HG03520 (cell line): ENCODE results near the gene TSPAN32.

Experiments used
- ATAC-seq: cut with Tn5 transposase; IDR thresholded peaks from one replicate; pipeline ENCODE4 v1.9.1; 2021; ENCODE audit warnings: mild to moderate bottlenecking, moderate library complexity; ENCODE audit not compliant: unreplicated experiment

Gene TSPAN32

DNA sequence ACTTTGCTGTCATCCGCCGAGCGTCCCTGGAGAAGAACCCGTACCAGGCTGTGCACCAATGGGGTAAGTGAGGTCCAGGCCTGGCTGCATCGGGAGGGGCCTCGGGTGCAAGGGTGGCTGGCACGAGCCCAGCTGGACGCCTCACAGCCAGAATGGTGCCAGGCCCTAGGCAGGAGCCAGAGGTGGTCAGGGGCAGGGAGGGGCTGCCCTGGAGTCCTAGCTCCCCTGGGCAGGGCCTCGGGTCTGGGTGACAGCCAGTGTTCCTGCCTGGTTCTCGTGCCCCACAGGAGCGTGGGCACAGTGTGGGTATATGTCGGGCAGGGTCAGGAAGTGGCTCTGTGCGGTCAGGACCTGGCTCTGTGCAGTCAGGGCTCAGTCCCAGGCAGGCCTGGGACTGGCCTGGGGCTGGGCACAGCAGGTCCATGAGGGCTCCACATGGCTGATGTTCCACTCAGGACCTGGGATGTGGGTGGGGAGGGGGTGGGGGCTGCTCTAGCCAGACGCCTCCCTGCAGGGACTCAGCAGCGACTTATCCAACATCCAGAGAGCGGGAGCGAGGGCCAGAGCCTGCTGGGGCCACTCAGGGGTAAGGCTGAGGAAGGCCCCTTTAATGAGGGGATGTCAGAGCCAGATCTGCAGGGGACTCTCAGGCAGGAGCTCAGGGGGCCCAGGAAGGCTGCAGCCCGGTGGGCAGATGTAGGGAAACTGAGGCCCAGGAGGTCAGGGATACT is 1.2 kb downstream of the TSPAN32 start:
- ATAC-seq = no peak

DNA sequence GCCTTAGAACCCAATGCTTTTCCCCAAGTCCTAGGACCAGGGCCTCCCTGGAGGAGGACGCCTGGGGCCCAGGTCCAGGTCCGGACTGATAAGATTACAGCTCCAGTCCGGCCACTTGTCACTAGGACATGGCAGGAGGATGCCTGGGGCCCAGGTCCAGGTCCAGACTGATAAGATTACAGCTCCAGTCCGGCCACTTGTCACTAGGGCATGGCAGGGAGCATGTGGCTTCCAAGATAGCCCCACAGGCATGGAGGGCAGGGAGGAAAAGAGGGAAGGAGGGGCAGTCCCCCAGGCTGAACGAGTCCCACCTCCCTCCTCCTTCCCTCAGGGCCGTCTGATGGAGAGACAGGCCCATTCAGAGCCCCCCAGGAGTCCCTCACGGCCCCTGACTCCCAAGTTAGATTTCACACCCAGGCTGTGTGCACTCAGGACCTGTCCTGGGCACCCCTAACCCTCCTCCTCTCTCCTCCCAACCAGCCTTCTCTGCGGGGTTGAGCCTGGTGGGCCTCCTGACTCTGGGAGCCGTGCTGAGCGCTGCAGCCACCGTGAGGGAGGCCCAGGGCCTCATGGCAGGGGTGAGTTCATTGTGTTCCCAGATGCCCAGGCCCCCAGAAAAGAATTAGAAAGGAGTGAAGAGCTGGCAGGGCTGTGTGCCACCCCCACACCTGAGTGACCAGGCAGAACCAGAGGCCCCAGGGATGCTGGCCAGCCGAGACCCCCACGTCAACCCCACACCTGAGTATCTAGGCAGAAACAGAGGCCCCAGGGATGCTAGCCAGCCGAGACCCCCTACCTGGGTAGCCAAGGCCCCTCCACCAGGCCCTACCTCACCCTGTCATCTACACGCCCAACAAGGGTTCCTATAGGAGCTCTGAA is 2.1 kb downstream of the TSPAN32 start:
- ATAC-seq = no peak

DNA sequence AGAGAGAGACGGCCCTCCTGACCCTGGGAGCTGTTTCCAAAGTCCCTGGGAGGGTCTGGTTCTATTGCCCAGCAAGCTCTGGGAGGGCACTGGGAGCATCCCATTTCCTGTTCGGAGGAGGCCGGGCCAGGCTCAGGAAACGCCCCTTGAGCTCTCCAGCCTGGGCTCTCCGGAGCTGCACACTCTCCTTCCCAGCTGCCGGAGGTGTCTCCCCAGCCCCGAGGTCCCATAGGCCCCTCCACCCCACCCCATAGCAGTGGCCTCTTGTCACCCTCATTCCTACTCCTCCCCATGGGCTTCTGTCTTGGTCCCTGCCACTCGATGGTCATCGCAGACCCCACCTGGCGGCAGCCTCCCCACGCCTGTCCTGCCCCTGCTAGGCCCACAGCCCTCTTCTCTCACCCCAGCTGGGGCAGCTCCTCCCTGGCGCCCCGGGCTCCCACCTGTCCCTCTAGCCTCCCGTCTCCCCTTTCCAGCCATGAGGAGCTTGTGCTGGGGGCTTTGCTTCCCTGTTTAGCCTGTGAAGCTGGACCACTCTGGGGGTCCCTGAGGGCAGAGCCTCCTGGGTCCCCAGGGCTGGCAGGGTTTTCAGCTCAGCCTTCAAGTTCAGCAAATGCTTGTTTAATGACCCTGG is 2.8 kb downstream of the TSPAN32 start:
- no peak for ATAC-seq

DNA sequence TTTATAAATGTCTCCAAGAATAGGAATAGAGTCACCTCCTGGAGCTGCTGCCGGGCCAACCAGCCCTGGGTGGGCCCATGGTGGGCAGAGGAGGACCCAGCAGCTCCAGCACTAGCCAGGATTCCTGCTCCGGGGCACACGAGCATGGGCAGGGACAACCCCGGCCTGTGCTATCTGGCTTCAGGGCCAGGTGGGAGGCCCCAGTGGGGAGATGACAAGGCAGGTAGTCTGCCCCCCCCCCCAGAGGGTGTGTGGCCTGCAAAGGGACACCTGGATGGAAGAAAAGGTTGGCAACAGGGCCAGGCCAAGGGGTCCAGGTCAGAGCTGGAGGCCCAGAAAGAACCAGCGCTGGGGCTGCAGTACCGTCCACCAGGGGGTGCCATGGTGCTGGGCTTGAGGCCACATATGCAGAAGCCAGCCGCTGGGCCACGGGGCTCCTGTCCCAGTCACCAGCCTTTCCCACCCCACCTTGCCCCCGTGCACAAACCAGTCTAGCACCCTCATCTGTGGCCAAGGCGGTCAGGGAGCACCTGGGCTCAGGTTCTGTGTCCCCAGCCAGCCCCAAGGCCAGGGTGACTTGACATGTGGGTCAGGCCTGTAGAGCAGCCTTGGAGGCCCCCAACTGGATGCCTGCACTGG is 3.4 kb downstream of the TSPAN32 start:
- no peak for ATAC-seq

DNA sequence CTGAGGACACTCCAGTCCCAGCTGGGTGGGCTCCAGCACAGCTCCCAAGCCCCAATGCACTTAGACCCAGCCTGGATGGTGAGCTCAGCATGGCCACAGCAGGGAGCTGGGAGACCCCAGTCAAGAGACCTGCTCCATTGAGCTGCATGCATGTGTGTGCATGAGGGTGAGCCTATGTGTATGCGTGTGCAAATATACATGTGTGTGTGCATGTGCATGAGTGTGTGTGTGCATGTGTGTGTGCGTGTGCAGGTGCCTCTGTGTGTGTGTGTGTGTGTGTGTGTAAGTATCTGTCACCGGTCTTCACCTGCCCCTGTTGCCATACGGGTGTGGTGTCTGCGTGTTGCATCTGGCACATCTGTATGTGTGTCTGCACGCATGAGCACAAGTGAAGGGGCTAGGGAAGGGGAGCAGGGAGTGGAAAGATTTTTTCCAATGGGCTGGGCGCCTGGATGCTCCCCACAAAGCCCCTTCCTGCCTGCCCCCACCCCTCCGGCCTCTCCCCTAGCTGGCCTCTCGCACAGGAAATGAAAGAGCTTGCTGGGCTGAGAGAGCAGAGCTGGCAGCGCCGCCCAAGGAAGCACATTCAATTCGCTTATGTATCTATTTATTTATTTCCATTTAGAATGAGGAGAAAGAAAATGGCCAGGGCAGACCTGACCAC is 4.1 kb downstream of the TSPAN32 start:
- ATAC-seq = no peak

DNA sequence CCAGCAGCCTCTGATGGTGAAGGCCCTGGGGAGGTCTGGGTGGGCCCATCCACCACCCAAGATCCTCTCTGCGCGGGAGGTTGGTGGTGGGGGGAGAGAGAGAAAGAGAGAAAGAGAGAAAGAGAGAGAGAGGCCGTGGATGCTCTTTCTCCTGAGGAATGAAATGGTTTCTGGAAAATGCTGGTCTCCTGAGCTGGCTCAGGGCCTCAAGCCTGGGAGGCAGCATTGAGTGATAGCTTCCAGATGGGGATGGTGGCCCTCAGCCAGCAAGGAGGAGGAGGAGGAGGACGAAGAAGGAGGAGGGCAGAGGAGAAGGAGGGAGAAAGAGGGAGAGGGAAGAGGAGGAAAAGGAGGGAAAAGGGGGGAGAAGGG is 4.6 kb downstream of the TSPAN32 start:
- no peak for ATAC-seq

DNA sequence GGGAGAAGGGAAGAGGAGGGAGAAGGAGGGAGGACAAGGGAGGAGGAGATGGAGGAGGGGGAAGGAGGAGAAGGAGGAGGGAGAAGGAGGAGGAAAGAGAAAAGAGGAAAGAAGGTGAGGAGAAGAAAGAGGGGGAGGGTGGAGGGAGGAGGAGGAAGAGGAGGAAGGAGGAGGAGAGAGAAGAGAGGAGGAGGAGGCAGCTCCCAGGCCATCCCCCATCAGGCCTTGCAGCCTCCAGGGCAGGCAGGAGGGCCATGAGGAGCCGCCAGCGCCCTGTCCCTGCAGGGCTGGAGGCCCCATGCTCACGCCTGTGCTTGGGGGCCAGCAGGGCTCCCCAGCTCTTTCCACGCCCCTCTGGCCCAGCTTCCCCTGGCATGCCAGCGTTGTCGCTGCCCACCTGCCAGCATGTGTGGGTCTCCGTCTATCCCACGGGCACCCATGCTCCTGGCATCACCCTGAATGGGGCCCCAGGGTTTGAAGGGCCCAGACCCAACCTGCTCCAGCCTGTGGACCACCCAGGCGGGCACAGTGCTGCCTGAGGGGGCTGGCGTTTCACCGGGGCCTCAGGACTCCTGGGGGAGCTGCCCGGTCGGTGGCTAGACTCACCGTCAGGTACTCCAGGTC is 5.2 kb downstream of the TSPAN32 start:
- no peak for ATAC-seq

DNA sequence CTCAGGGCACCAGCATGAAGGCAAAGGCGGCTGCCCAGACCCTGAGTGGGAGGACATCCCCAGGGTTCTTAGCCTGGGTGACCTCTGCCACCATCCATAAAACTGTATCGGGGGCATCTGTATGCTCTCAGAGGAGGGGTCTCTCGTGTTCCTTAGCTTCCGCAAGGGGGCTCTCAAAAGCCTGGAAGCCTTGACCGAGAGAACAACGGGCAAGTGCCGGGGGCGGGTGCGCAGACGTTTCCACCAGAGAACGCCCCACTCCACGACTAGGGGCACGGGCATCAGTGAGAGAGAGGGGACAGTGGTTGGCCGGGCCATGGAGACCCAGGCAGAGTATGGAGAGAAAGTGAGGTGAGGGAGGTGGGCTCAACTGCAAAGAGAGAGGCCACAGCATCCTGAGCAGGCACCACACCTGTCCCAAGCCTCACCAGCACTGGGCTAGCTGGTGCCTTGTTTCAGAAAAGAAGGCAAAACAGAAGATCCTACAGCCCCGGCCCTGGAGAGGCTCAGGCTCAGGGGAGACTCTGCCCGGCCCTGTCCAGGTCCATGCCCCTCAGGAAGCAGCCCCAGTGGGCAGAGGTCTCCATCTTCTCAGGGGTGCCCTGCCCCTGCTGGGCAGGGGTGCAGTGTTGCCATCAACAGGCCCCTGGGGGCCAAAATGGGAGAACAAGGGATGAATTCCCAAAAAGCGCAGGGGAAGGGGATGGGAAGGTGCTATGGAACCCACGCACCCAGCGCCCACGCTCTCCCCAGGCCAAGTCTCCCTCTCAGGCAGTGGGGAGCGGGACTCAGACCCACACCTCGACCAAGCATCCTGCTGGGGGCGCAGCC is 5.9 kb downstream of the TSPAN32 start:
- no peak for ATAC-seq

DNA sequence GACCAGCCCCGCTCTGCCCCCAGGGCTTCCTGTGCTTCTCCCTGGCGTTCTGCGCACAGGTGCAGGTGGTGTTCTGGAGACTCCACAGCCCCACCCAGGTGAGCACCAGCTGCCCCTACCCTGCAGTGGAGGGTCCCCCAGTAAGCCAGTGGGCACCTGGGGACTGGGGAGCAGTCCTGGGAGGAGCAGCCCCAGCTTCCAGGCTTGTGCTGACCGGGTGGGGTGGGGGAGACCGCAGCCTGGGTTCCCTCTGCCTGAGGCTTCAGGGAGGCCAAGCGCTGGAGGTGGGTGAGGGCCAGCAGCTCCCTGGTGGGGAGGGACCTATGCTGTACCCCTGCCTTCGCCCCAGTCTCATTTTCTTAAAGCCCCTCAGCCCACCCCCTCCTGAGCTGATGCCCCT is 6.9 kb downstream of the TSPAN32 start:
- ATAC-seq = no peak

DNA sequence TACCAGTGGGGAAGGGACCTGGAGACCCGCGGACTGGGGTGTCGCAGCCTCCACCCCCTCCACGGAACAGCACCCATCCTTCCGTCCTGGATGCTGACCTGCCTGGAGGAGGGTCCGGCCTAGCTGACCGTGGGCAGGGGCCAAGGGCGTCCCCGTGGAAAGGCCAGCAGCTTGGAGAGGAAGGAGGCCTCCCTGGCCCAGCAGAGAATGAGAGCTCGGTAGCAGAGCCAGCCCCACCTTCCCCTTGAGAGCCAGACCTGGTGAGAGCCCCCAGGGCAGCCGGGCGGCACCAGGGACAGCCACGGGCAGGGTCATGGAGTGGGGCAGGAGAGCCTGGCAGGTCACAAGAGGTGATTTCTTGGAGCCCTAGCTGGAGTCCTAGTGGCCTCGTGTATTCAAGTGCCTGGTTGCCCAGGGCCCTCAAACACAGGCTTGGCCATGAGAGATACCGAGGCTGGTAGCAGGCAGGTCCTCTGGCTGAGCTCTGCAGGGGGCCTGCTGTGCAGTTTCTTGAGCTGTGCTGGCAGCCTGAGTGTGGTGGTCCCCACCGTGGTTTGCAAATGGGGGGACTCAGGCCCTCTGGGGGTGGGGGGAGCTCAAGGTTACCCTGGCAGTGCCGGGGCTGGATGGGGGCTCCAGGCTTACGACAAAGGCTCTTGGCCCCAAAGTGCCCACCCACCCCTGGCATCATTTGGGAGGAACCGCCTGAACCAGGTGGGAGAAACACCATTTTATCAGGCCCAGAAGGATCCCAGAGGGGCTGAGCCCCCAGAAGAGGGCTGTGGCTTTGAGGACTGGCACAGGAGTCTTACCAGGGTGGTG is 7.6 kb downstream of the TSPAN32 start:
- ATAC-seq = no peak

DNA sequence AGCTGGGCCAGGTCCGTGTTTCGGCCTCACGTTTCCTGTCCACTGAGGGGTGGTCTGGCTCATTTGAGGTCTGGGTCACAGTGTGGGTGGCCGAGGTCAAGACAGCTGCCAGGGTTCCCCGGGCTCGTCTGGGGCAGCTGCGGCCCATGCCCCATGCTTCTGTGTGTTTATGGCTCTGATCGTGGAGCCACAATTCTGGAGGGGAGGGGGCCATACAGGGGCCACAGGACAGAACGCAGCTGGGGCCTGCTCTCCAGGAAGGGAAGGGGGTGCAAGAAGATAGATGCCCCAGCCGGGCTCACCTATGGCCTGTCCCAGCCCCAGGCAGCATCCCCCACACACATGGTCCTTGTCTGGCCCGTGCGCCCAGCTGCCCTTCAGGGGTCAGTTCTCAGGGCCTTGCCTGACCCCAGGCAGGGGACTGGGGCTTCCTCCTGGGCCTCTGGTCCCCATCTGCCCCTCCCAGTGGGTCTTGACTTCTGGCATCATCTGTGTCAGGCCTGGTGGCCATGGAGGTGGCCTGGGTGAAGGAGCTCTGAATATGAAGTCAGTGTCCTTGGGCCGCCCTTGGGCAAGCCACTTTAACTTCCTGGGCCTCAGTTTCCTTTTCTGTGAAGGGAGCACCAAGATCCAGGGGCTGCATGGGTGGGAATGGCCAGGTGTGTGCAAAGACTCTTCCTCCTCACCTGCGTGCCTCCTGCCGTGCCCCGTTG is 8.4 kb downstream of the TSPAN32 start:
- no peak for ATAC-seq

DNA sequence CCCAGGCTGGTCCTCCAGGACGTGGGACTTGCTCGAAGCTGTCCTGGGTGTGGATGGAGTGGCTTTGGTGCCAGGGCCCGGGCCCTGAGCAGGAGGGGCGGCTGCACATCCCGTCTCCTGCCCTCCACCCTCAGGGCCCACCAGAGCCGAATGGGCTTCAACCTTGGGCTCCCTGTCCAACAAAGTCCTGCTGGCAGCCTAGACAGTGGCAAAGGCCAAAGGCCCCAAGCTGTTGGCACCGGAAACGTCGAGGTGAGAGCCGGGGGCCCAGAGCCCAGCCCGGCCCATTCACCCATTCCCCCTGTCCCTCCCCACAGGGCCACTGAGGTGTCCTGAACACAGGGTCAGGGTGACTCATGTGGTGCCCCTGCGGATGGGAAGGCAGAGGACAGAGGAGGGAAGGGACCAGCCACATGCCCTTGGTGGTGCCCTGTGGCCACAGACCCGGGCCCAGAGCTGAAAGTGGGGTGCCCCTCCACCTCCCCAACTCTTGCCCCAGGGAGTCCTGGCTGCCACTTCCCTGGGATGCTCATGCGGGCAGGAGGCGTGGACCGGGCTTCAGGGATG is 9.1 kb downstream of the TSPAN32 start:
- ATAC-seq = no peak

DNA sequence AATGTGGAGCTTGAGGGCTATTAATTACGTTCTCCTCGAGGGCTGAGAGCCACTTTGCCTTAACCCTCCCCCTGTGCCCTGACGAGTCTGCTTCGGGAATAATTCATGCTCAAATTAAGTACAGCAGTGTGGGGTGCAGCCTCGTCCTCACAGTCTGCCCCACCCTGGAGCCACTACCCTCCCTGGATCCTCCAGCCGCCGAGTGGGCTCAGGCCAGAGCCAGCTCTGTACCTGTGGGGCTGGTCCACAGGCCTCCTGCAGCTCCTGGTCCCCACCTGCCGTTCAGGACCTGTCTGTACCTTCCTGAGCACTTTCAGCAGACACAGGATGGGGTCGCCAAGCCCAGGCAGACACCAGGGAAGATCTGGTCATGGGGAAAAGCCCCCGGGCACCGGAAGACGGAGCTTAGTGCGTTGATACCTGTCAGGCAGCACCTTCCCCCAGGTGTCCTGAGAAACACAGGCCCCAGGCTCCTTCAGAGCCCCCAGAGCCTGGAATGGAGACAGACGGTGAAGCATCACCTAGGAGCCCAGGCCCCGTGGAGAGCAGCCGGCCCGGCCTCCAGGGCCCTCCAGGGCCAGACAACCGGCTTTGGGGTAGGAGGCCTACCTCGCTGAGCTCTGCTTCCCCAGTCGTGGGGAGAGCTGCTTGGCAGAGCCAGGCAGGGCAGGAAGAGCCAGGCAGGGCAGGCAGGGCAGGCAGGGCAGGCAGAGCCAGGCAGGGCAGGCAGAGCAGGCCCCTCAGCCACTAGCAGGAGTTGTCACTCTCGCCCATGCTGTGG is 9.7 kb downstream of the TSPAN32 start:
- no peak for ATAC-seq

DNA sequence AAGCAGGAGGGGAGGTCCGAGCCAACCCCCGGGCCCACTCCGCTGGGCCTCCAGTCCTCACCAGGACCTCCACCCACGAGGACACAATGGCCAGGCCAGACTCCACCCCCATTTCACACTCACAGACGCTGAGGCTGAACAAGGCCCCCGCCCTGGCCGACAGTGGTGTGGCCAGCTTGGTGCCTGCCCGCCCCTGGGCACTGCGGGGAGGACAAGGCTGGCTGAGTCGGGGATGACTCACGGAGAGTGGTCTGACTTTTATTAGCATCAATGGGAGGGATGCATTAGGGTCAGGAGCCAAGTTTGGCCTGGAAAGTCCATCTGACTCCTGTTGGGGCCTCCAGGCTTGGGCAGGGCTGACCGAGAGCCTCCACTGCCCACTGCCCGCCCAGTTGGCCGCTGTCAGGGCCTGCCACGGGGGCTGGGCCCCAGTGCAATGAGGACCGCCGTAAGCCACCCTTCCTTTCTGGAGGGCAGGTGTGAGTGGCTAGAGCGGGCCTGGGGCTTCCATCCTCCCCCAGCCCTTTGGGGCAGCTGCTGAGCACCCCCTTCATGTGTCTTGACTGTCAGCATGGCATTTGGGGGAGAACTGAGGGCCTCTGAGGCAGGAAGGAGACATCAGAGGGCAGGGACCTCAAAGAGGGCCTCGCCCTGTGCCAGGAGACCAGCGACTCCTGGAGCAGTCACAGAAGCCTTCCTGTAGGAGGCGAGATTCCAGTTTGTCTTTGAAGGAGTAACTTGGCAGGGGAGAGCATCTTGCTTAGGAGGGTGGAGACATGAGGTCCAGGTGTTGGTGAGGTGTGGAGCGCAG is 10.6 kb downstream of the TSPAN32 start:
- no peak for ATAC-seq

DNA sequence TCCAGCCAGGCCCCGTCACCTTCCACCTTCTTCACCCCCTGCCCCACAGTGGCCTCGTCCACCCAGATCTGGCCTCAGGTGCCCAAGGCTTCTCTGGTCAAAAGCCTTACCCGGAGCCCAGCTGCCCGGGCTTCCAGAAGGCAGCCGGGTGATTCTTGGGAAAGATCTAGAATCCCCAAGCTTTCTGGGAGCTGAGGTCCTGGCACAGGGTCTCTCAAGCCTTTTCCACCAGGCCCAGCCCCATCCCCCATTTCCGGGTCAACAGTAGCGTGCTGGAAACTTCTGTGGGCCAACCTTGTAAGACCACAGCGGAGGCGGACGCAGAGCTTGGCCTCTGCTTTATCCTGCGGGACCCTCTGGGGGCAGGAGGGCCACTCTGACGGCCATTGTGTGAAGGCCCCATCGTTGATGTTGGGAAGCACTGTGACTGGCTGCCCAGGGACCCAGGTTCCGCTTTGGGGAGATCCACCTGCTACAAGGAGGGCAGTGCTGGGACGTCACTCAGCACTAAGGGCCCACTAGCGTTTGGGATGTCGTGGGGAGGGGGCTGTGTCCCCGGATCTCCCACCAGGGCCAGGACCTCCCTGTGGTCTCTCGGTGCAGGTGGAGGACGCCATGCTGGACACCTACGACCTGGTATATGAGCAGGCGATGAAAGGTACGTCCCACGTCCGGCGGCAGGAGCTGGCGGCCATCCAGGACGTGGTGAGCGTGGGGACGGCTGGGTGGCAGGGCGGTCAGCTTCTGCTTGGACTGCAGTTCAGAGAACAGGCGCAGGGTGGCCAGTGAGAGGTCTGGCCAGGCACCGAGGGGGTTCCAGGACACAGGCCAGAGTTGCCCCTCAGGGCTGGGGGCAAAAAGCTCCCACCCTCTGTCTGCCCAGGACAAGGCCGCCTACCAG is 11.5 kb downstream of the TSPAN32 start:
- no peak for ATAC-seq
